Retinal pigment epithelial cell (primary cell): ENCODE measurements around the gene DDX55.
"Not testable (repeated sequence)": the region's sequence is repeated elsewhere in the genome, so short reads cannot be mapped to it uniquely, and the experiment has no call there.

ENCODE experiments used
- DNase-seq: peaks from one replicate; pipeline ENCODE4 v3.0.0-alpha.2; 2010; ENCODE audit warnings: low read depth
- H3K4me3 ChIP-seq: 2 replicates; pipeline ENCODE4 v1.5.1; 2011; ENCODE audit warnings: mild to moderate bottlenecking, low read length, control low read depth, moderate library complexity
- CTCF ChIP-seq: conservative IDR thresholded peaks from 2 replicates; pipeline ENCODE4 v1.5.1; 2011; ENCODE audit warnings: low read depth, low read length, control low read depth, inconsistent platforms

DDX55 gene

DNA sequence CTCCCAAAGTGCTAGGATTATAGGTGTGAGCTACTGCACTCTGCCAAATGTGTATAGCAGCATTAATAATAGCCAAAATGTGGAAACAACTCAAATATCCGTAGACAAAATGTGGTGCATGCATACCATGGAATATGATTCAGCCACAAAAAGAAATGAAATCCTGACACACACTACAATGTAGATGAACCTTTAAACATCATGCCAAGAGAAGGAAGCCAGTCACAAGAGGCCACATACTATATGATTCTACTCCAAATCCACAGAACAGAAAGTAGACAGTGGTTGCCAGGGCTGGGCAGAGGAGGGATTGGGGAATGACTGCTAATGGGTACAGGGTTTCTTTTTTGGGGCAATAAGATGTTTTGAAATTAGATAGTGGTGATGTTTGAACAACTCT is 25.3 kb upstream of the DDX55 start:
- TF ChIP-seq CTCF = no peak
- DNase-seq = no peak
- H3K4me3 ChIP-seq = no peak overlapping the region

DNA sequence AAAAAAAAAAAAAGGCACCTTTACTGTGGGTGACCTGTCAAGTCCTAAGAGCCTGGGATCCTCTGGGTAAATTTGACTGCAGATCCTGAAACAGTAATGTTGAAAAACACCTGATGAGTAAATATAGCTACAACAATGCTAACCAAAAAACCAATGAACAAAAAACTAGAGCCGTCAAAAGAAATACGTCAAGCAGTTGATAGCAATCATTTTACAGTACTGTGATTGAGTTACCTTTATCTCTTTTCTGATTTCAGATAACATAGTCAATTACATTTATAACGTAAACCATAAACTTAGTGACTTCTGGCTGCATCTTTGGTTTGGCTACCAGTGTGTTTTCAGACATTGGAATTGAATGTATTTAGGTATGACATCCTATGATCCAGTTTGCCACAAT is 23.7 kb upstream of the DDX55 start:
- no peak for TF ChIP-seq CTCF
- no peak overlapping the region for H3K4me3 ChIP-seq
- no peak for DNase-seq

DNA sequence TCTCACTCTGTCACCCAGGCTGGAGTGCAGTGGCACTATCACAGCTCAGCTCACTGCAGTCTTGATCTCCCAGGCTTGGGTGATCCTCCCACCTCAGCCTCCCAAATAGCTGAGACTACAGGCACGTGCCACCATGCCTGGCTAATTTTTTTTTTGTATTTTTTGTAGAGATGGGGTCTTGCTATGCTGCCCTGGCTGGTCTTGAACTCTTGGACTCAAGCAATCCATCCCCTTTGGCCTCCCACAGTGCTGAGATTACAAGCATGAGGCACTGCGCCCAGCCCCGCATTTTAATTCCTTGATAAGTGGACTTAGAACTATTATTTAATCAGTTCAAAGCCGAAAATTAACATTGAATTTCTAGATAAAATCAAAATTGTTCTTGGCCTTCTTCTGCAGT is 23.1 kb upstream of the DDX55 start:
- not testable (repeated sequence) for DNase-seq, H3K4me3 ChIP-seq

DNA sequence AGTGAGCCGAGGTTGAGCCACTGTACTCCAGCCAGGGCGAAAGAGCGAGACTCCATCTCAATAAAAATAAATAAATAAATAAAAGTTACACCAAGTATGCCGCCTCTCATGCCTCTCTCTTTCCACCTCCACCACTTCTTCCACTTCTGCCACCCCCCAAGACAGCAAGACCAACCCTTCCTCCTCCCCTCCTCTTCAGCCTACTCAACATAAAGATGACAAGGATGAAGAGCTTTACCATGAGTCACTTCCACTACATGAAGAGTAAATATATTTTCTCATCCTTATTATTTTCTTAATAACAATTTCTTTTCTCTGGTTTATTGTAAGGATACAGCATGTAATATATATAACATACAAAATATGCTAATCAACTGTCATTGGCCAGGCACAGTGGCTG is 21.1 kb upstream of the DDX55 start:
- no peak for DNase-seq
- no peak overlapping the region for H3K4me3 ChIP-seq
- TF ChIP-seq CTCF = no peak

- no peak for DNase-seq
- no peak for TF ChIP-seq CTCF
- no peak overlapping the region for H3K4me3 ChIP-seq
Observed at GRCh38 chr12:123591702-123592481, 10.0 kb upstream of the DDX55 start.

- DNase-seq = no peak
- no peak overlapping the region for H3K4me3 ChIP-seq
- no peak for TF ChIP-seq CTCF
Observed at GRCh38 chr12:123595729-123596128, 6.2 kb upstream of the DDX55 start.

GRCh38 chr12:123597100-123597499 is 4.8 kb upstream of the DDX55 start:
- no peak for TF ChIP-seq CTCF
- no peak overlapping the region for H3K4me3 ChIP-seq
- DNase-seq = no peak
